GM12872 (cell line): ENCODE measurements around the gene INSL3.

Experiments used
- CTCF ChIP-seq: IDR thresholded peaks from 3 replicates; pipeline ENCODE4 v1.5.1; 2011; ENCODE audit warnings: low read depth, mild to moderate bottlenecking, low read length, moderate library complexity; ENCODE audit not compliant: insufficient read depth

Gene INSL3

GRCh38 chr19:17767559-17767958, 53.8 kb downstream of the INSL3 start:
- TF ChIP-seq CTCF, result no peak

- TF ChIP-seq CTCF, result peak; percentile 91
Observed at GRCh38 chr19:17766543-17767131, 54.7 kb downstream of the INSL3 start.
